ENCODE data around the gene TXNDC5. TPM values are rescaled to one million over a fixed set of nuclear protein-coding genes. Genes with fewer than 3 reads are reported as not detected.

TXNDC5 gene
- total and polyA plus RNA-seq, 9 of the 15 experiments (the other 6 are each of a cell fraction or from before 2014, with no cell fraction given) = 33.9 to 156 (median 137) TPM

DNA sequence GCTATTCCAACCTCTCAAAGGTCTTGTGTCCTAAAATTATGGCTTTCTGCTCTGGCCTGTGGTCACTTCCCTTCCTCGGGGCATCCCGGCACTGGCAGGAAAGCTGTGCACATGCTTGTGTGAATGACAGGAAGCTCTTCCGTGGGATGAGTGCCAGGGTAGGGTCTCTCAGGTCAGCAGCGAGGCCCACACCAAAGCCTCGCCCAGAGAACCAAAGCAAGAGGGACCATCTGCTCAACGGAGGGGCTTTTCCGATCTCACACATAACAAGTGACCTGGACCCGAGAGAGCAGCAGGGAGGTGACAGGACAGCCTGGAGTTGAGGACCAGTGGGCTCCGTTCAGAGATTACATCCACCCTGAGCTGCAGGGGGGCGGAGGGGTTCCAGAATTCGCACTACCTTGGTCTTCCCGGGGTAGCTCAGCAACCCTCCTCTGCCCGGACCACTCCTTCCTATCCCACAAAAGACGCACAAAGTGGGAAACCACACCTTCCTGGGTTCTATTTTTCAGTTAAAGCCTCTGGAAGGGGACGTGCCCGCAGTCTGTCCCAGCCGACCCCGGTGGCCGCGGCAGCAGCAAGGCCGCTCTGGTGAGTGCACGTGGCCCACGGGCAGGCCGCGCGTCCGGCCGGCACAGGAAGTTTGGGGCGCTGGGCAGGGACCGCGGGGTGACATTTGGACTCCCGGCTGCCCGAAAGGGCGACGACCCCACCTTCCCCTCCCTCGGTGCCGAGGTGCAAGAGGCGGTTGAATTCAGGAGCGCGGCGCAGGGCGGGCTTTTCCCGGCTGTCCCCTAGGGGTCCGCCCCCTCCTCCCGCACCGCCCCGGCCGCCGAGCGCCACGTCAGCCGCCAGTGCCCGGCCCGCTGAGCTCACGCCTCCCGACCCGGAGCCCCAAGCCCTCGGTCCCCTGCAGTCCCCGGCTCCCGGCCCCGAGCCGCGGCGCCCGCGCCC, 988 bp downstream of the TXNDC5 start (continued):
- TF ChIP-seq, protein P1, sequence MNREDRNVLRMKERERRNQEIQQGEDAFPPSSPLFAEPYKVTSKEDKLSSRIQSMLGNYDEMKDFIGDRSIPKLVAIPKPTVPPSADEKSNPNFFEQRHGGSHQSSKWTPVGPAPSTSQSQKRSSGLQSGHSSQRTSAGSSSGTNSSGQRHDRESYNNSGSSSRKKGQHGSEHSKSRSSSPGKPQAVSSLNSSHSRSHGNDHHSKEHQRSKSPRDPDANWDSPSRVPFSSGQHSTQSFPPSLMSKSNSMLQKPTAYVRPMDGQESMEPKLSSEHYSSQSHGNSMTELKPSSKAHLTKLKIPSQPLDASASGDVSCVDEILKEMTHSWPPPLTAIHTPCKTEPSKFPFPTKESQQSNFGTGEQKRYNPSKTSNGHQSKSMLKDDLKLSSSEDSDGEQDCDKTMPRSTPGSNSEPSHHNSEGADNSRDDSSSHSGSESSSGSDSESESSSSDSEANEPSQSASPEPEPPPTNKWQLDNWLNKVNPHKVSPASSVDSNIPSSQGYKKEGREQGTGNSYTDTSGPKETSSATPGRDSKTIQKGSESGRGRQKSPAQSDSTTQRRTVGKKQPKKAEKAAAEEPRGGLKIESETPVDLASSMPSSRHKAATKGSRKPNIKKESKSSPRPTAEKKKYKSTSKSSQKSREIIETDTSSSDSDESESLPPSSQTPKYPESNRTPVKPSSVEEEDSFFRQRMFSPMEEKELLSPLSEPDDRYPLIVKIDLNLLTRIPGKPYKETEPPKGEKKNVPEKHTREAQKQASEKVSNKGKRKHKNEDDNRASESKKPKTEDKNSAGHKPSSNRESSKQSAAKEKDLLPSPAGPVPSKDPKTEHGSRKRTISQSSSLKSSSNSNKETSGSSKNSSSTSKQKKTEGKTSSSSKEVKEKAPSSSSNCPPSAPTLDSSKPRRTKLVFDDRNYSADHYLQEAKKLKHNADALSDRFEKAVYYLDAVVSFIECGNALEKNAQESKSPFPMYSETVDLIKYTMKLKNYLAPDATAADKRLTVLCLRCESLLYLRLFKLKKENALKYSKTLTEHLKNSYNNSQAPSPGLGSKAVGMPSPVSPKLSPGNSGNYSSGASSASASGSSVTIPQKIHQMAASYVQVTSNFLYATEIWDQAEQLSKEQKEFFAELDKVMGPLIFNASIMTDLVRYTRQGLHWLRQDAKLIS (CRISPR knock-in tag; IDR thresholded peaks at IDR 0.05) = peak; percentile 52; the same call in 1 of the 2 replicates
- TF ChIP-seq NR2C2 (CRISPR knock-in tag; IDR thresholded peaks at IDR 0.05) = 0 out of 2 replicates have a peak, but pooled peaks have one; percentile 19
- no peak; the same call in 1 of the 2 replicates for TF ChIP-seq NR2C2 (tag; IDR thresholded peaks at IDR 0.05)
- TF ChIP-seq EGR1 (conservative IDR thresholded peaks at IDR 0.05) = peak; percentile 50
- TF ChIP-seq L3MBTL2 (IDR thresholded peaks at IDR 0.05) = peak; percentile 91
- TF ChIP-seq EP400 (IDR thresholded peaks at IDR 0.05) = peak; percentile 94
- TF ChIP-seq, protein P2, sequence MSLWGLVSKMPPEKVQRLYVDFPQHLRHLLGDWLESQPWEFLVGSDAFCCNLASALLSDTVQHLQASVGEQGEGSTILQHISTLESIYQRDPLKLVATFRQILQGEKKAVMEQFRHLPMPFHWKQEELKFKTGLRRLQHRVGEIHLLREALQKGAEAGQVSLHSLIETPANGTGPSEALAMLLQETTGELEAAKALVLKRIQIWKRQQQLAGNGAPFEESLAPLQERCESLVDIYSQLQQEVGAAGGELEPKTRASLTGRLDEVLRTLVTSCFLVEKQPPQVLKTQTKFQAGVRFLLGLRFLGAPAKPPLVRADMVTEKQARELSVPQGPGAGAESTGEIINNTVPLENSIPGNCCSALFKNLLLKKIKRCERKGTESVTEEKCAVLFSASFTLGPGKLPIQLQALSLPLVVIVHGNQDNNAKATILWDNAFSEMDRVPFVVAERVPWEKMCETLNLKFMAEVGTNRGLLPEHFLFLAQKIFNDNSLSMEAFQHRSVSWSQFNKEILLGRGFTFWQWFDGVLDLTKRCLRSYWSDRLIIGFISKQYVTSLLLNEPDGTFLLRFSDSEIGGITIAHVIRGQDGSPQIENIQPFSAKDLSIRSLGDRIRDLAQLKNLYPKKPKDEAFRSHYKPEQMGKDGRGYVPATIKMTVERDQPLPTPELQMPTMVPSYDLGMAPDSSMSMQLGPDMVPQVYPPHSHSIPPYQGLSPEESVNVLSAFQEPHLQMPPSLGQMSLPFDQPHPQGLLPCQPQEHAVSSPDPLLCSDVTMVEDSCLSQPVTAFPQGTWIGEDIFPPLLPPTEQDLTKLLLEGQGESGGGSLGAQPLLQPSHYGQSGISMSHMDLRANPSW (CRISPR knock-in tag; IDR thresholded peaks at IDR 0.05) = peak; percentile 68; the same call in 1 of the 2 replicates
- TF ChIP-seq POLR2G (IDR thresholded peaks at IDR 0.05; ENCODE audit: low read depth, low read length) = peak; percentile 76
- no peak for TF ChIP-seq HNRNPK (IDR thresholded peaks at IDR 0.05; ENCODE audit: low read depth, low read length, poor library complexity, severe bottlenecking)
- peak; percentile 54 for TF ChIP-seq CXXC5 (CRISPR knock-in tag; IDR thresholded peaks at IDR 0.05)
- 0 out of 2 replicates have a peak, but pooled peaks have one; percentile 47 for TF ChIP-seq KAT7 (CRISPR knock-in tag; IDR thresholded peaks at IDR 0.05; ENCODE audit: borderline replicate concordance)
- TF ChIP-seq ZNF583 (CRISPR knock-in tag; IDR thresholded peaks at IDR 0.05) = no peak
- TF ChIP-seq PHF8 (IDR thresholded peaks at IDR 0.05; ENCODE audit: borderline replicate concordance, low read length) = peak; percentile 33; the same call in 1 of the 2 replicates
- TF ChIP-seq KLF10 (CRISPR knock-in tag; IDR thresholded peaks at IDR 0.05) = no peak
- no peak; the same call in 1 of the 2 replicates for TF ChIP-seq CREB1 (IDR thresholded peaks at IDR 0.05)
- TF ChIP-seq CREB1 (CRISPR knock-in tag; IDR thresholded peaks at IDR 0.05) = peak; percentile 40; the same call in 1 of the 2 replicates
- no peak for TF ChIP-seq ESRRB (CRISPR knock-in tag; IDR thresholded peaks at IDR 0.05; ENCODE audit: borderline replicate concordance)
- TF ChIP-seq, protein P3, sequence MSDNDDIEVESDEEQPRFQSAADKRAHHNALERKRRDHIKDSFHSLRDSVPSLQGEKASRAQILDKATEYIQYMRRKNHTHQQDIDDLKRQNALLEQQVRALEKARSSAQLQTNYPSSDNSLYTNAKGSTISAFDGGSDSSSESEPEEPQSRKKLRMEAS (CRISPR knock-in tag; IDR thresholded peaks at IDR 0.05) = peak; percentile 93
- TF ChIP-seq ATF1 (CRISPR knock-in tag; IDR thresholded peaks at IDR 0.05) = no peak
- peak; percentile 57 for TF ChIP-seq ATF1 (tag; IDR thresholded peaks at IDR 0.05)
